MM.1S (cell line): ENCODE measurements around the gene LEFTY1.

Source experiments
- CTCF ChIP-seq: fragments of 300-600 bp; sonication (generic); IDR thresholded peaks from 2 replicates; pipeline ENCODE4 v1.5.1; 2016; ENCODE audit warnings: antibody characterized with exemption, low read length, mixed read lengths
- EZH2 ChIP-seq: fragments of 300-600 bp; sonication (generic); optimal IDR thresholded peaks from 2 replicates; pipeline ENCODE3; 2017; ENCODE audit warnings: low read depth, mild to moderate bottlenecking, antibody characterized with exemption, low read length, mixed read lengths

DNA sequence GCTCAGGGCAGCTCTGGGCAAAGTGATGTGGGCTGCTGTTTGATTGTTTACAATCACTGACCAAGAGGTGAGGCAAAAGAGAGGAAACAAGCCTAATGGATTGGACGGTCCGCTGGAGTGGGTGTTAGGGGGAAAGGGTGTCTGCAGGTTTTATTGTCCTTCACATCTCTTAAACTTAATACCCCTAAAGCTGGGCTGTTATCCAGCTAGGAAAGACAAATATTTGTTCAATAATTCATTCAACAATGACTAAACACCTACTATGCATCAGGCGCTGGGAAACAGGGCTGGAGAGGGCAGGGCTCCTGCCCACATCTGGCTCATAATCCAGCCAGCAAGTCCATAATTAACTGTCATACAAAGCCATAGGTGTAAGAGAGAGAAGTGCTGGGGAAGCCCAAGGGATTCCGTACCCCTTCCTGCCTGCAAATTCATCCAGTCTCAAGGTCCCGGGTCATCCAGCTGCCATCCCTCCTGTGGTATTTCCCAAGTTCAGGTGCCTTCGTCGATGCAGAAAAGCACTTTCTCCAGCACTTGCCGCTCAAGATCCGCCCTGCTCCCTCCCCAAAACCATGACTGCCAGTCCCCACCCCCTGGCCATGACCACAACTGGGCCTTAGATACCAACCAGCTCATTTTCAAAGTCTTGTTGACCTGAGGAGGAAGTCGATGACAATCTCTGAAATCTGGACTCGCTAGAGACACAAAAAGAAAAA, 17.4 kb downstream of the LEFTY1 start:
- no peak for TF ChIP-seq CTCF
- TF ChIP-seq EZH2 = no peak
